Peyer's patch (tissue), 4 donors: Measurements from ENCODE around the gene ZFYVE1. TPM values are rescaled to one million over a fixed set of nuclear protein-coding genes. Genes with fewer than 3 reads are reported as not detected.

Experiments used
- DNase-seq, 3 donors: peaks; one replicate each; pipeline ENCODE4 v3.0.0-alpha.2; 2017 to 2019
- H3K27ac ChIP-seq, 4 donors: fragments of 200-600 bp; sonication (generic); one replicate each; pipeline ENCODE4 v1.5.1; 2016 to 2019
- H3K27me3 ChIP-seq, 2 donors: fragments of 200-600 bp; sonication (generic); one replicate each; pipeline ENCODE4 v1.5.1; 2019
- H3K36me3 ChIP-seq, 3 donors: fragments of 200-600 bp; sonication (generic); one replicate each; pipeline ENCODE4 v1.5.1; 2016 to 2019
- H3K4me1 ChIP-seq, 4 donors: fragments of 200-600 bp; sonication (generic); one replicate each; pipeline ENCODE4 v1.5.1; 2016 to 2019
- H3K4me3 ChIP-seq, 4 donors: fragments of 200-600 bp; sonication (generic); 1 replicate in 3 of 4; 2 replicates in 1 of 4; pipeline ENCODE4 v1.5.1; 2016 to 2019; ENCODE audit warnings: mild to moderate bottlenecking in 1 of 4
- H3K9me3 ChIP-seq, 4 donors: fragments of 200-600 bp; sonication (generic); one replicate each; pipeline ENCODE4 v1.5.1; 2016 to 2019; ENCODE audit warnings: mild to moderate bottlenecking in 1 of 4
- POLR2A ChIP-seq, 2 donors: fragments of 450-650 bp; IDR thresholded peaks; one replicate each; pipeline ENCODE4 v1.5.1; 2017; ENCODE audit warnings: antibody characterized with exemption in 2 of 2, mild to moderate bottlenecking in 2 of 2, moderate library complexity in 2 of 2
- total RNA-seq, 4 donors: library from RNA; depleted of rRNA; stranded (reverse); fragments of >200 nt; gene quantifications; one replicate each; pipeline ENCODE4 v1.1.0, GENCODE V29; 2016
- TF ChIP-seq, protein P1 (sequence below), 6 experiments: fragments of 450-650 bp in 4 of 6; fragments of 200-600 bp in 2 of 6; sonication (generic) in 1 of 6; IDR thresholded peaks; one replicate each; pipeline ENCODE4 v1.5.1; 2017 to 2019; ENCODE audit warnings: antibody characterized with exemption in 6 of 6, mild to moderate bottlenecking in 3 of 6, moderate library complexity in 1 of 6

ZFYVE1 gene
- 10 to 100 TPM in 3 of 4 donors, 1 to 10 TPM in 1; 8.3 to 32.5 (median 26.8) TPM for total RNA-seq

DNA sequence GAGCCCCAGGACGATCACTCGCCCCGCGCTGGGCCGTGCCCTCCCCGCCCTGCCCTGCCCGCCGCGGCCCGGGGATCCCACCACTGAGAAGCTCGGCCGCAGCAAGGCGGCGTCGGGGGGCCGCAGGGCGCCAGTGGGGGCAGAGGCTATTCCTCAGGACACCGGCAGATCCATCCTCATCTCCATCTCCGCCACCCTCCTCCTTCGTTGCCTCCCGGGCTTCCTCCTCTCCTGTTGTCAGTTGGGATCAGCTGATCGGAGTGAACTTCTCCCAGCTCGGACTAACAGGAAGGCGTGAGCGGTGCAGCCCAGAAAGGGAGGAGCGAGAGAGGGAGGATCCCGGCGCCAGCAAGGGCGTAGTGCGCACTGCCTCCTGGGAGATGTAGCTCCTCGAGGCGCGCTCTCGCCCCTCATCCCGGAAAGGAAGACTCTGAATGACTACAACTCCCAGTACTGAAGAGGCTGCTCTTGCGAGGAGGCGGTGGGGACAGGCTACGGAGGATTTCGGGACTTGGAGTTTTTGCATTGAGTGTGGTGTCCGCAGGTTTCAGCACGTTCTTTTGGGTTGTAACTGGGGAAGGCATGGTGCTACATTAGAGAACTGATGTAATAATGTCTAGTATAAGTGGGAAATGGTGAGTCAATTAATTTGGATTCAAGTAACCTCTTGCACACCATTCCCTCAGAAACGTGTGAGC is at the start of gene ZFYVE1:
ZFYVE1 (minus strand) TSS at position 262 of the 698 bp plus-strand sequence. CDS start 2,598 bp downstream, outside the sequence.
- Histone ChIP-seq H3K4me3 (peak within 1 kb of the TSS; percentile 58 to 93 (median 74)), H3K27me3 (no peaks in the 10 kb centered on the region), H3K4me1 (peaks cover 0 to 28% (median 5%) of the 10 kb centered on the region in 4 donors), H3K27ac (peak within 1 kb of the TSS; percentile 58 to 94 (median 84)), H3K36me3 (peaks cover 0 to 13% (median 0%) of the 10 kb centered on the region in 3 donors), H3K9me3 (no peaks in the 10 kb centered on the region)
- peak; percentile 93 to 98 (median 96) for DNase-seq
- TF ChIP-seq POLR2A (IDR thresholded peaks at IDR 0.05): peak; percentile 82 to 89
- TF ChIP-seq, protein P1, sequence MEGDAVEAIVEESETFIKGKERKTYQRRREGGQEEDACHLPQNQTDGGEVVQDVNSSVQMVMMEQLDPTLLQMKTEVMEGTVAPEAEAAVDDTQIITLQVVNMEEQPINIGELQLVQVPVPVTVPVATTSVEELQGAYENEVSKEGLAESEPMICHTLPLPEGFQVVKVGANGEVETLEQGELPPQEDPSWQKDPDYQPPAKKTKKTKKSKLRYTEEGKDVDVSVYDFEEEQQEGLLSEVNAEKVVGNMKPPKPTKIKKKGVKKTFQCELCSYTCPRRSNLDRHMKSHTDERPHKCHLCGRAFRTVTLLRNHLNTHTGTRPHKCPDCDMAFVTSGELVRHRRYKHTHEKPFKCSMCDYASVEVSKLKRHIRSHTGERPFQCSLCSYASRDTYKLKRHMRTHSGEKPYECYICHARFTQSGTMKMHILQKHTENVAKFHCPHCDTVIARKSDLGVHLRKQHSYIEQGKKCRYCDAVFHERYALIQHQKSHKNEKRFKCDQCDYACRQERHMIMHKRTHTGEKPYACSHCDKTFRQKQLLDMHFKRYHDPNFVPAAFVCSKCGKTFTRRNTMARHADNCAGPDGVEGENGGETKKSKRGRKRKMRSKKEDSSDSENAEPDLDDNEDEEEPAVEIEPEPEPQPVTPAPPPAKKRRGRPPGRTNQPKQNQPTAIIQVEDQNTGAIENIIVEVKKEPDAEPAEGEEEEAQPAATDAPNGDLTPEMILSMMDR (IDR thresholded peaks at IDR 0.05): peak in 1 of 6 experiments; percentile 18

- no peak overlapping the region for H3K4me3 ChIP-seq
- no peaks in the 10 kb centered on the region for H3K9me3 ChIP-seq
- H3K27ac ChIP-seq: no peak overlapping the region
- DNase-seq: no peak
- H3K4me1 ChIP-seq: no peaks in the 10 kb centered on the region
- TF ChIP-seq, protein P1 (IDR thresholded peaks at IDR 0.05): no peak
- no peak for TF ChIP-seq POLR2A (IDR thresholded peaks at IDR 0.05)
- no peaks in the 10 kb centered on the region for H3K27me3 ChIP-seq
- peaks cover 0 to 42% (median 0%) of the 10 kb centered on the region in 3 donors for H3K36me3 ChIP-seq
These were observed 42.7 kb upstream of the ZFYVE1 start for GRCh38 chr14:73069585-73069984.

DNA sequence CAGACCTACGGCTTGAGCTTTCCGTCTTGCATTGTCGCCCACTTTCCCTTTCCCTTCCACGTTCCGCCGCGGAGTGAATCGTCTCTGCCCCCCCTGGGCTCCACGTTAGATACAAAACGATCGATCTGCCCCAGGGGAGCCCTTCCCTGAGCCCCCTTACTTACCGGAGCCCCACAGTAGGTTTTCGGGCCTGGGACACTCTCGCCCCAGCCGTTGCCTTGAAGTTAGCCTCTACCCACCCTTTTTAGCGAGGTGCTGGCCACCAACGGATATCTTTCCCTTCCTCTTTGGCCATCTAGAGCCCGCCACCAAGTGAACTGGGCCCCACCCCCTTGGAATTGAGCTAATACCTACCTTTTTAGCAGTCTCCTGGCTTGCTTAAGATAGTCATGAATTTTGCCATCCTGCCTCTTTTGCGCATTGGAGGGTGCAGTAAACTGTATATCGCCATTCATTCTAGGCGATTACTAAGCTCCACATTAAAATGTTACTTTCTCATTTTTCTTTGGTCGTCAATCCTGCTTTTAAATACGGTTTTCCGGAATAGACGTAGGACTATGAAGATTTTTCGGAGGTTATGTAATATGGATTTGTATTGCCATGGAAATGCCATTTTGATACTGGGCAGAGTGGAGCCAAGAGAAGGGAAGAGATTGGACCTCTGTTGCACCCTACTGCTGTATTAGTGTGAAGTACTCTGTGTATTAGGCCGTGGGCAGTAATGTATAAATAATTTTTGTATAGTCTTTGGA is 32.2 kb upstream of the ZFYVE1 start:
- H3K36me3 ChIP-seq: peaks cover 0 to 8% (median 0%) of the 10 kb centered on the region in 3 donors
- peak overlapping the region; percentile 86 to 95 (median 92) for H3K27ac ChIP-seq
- H3K4me1 ChIP-seq: peaks cover 0 to 27% (median 5%) of the 10 kb centered on the region in 4 donors
- no peaks in the 10 kb centered on the region for H3K27me3 ChIP-seq
- no peaks in the 10 kb centered on the region for H3K9me3 ChIP-seq
- no peak for TF ChIP-seq POLR2A (IDR thresholded peaks at IDR 0.05)
- TF ChIP-seq, protein P1 (IDR thresholded peaks at IDR 0.05): no peak
- H3K4me3 ChIP-seq: peak overlapping the region; percentile 58 to 88 (median 70)
- peak in 1 of 3 donors; percentile 23 for DNase-seq

DNA sequence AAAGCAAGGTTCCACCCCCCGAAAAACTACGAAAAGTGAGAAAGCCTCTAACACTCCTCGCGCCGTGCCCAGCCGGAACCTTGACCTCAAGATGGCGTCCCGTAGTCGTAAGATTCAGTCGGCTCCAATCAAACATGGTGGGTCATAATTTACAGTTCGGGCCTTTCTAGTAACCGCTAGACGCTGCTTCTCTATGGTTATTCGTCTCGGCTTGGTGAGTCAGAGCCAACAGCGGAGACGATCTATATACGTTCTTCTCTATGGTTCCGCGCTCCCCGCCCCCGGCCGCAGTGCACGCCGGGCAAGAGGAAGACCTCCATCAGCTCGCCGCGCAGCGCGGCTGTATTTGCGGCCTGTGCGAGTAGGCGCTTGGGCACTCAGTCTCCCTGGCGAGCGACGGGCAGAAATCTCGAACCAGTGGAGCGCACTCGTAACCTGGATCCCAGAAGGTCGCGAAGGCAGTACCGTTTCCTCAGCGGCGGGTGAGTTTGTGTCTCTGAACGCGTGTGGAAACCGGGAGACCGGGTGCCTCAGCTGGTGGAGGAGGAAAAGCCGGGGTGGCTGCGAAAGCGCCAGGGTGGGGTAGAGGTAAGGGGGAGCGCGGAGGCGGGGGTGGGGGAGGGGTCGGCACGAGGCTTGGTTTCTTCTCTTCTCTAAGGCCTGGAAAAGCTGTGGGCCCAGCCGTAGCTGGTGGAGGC is 31.5 kb upstream of the ZFYVE1 start, which contains the start of gene RBM25:
RBM25 (plus strand) TSS at position 311 of the 698 bp plus-strand sequence. CDS start 13,108 bp downstream, outside the sequence.
- Histone ChIP-seq H3K9me3 (no peaks in the 10 kb centered on the region), H3K4me1 (peaks cover 0 to 27% (median 5%) of the 10 kb centered on the region in 4 donors), H3K27ac (peak within 1 kb of the TSS; percentile 86 to 95 (median 92)), H3K4me3 (peak within 1 kb of the TSS; percentile 58 to 88 (median 70)), H3K27me3 (no peaks in the 10 kb centered on the region), H3K36me3 (peaks cover 0 to 3% (median 0%) of the 10 kb centered on the region in 3 donors)
- peak; percentile 96 to 97 for TF ChIP-seq POLR2A (IDR thresholded peaks at IDR 0.05)
- TF ChIP-seq, protein P1 (IDR thresholded peaks at IDR 0.05): no peak
- DNase-seq: peak; percentile 94 to 98 (median 96)

DNA sequence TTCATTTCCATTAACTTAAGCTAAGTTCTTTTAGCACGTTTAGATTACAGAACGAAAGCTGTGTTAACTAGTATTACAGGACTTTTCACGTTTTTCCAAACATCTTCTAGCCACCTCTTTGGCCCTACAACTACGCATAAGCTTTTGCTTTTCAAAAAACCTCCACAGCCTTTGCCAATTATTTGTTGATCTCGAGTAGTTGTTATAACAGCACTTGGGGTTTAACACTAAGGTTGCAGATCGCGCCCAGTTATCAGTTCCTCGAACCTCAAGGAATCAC is 31.0 kb upstream of the ZFYVE1 start:
- no peak for TF ChIP-seq POLR2A (IDR thresholded peaks at IDR 0.05)
- TF ChIP-seq, protein P1 (IDR thresholded peaks at IDR 0.05): no peak
- peaks cover 0 to 27% (median 5%) of the 10 kb centered on the region in 4 donors for H3K4me1 ChIP-seq
- no peaks in the 10 kb centered on the region for H3K36me3 ChIP-seq
- H3K4me3 ChIP-seq: peak overlapping the region; percentile 58 to 88 (median 70)
- no peak for DNase-seq
- H3K27me3 ChIP-seq: no peaks in the 10 kb centered on the region
- peak overlapping the region; percentile 86 to 95 (median 92) for H3K27ac ChIP-seq
- H3K9me3 ChIP-seq: no peaks in the 10 kb centered on the region
